ENCODE measurements around the gene CITED1.
"Not testable (repeated sequence)": the region's sequence is repeated elsewhere in the genome, so short reads cannot be mapped to it uniquely, and the experiment has no call there.

The CITED1 gene

GRCh38 chrX:72305286-72306084 is at the start of gene CITED1:
TSS of gene CITED1 (minus strand) at chrX:72305914. CDS start at chrX:72302869, 3,045 bp downstream.
- DNase-seq (ENCODE audit: low read depth): no peak

- DNase-seq (ENCODE audit: low read depth): no peak
Measured at GRCh38 chrX:72352786-72353185, 47.1 kb upstream of the CITED1 start.

- no peak for DNase-seq (ENCODE audit: low read depth)
Measured at GRCh38 chrX:72351606-72352334, 46.1 kb upstream of the CITED1 start.

GRCh38 chrX:72349190-72349589 is 43.5 kb upstream of the CITED1 start:
- DNase-seq (ENCODE audit: low read depth): no peak

- no peak for DNase-seq (ENCODE audit: low read depth)
Measured at GRCh38 chrX:72348247-72348979, 42.7 kb upstream of the CITED1 start.

- DNase-seq (ENCODE audit: low read depth): no peak
Measured at GRCh38 chrX:72347366-72347765, 41.7 kb upstream of the CITED1 start.

- no peak for DNase-seq (ENCODE audit: low read depth)
Measured at GRCh38 chrX:72346302-72346949, 40.7 kb upstream of the CITED1 start.

- DNase-seq (ENCODE audit: low read depth): no peak
Measured at GRCh38 chrX:72340626-72341025, 34.9 kb upstream of the CITED1 start.

GRCh38 chrX:72340041-72340440 is 34.3 kb upstream of the CITED1 start:
- DNase-seq (ENCODE audit: low read depth): no peak

- no peak for DNase-seq (ENCODE audit: low read depth)
Measured at GRCh38 chrX:72330131-72330530, 24.4 kb upstream of the CITED1 start.

- DNase-seq (ENCODE audit: low read depth): no peak
Measured at GRCh38 chrX:72326605-72327300, 21.0 kb upstream of the CITED1 start.

- DNase-seq (ENCODE audit: low read depth): not testable (repeated sequence)
Measured at GRCh38 chrX:72319651-72320050, 13.9 kb upstream of the CITED1 start.

- DNase-seq (ENCODE audit: low read depth): no peak
Measured at GRCh38 chrX:72317139-72317538, 11.4 kb upstream of the CITED1 start.

- no peak for DNase-seq (ENCODE audit: low read depth)
Measured at GRCh38 chrX:72316408-72317110, 10.8 kb upstream of the CITED1 start.

- no peak for DNase-seq (ENCODE audit: low read depth)
Measured at GRCh38 chrX:72314881-72315280, 9.2 kb upstream of the CITED1 start.

- DNase-seq (ENCODE audit: low read depth): no peak
Measured at GRCh38 chrX:72313707-72314641, 8.3 kb upstream of the CITED1 start.

GRCh38 chrX:72312311-72312940 is 6.7 kb upstream of the CITED1 start:
- DNase-seq (ENCODE audit: low read depth): no peak

- DNase-seq (ENCODE audit: low read depth): no peak
Measured at GRCh38 chrX:72309297-72310071, 3.8 kb upstream of the CITED1 start.

Measured in HS-5 (cell line).